KG1 (cell line): ENCODE results near the gene ZNF17.
"Not testable (repeated sequence)": the region's sequence is repeated elsewhere in the genome, so short reads cannot be mapped to it uniquely, and the experiment has no call there.

Experiments used
- DNase-seq: peaks from one replicate; lab custom pipeline; 2025; lab: John Stamatoyannopoulos, UW

Gene ZNF17

GRCh38 chr19:57410877-57411671 is at the start of gene ZNF17:
ZNF17 (plus strand) TSS chr19:57411161; CDS start chr19:57413616, 2,455 bp downstream.
- DNase-seq: peak; percentile 96

GRCh38 chr19:57362419-57362818 is 48.5 kb upstream of the ZNF17 start:
- DNase-seq: no peak

DNA sequence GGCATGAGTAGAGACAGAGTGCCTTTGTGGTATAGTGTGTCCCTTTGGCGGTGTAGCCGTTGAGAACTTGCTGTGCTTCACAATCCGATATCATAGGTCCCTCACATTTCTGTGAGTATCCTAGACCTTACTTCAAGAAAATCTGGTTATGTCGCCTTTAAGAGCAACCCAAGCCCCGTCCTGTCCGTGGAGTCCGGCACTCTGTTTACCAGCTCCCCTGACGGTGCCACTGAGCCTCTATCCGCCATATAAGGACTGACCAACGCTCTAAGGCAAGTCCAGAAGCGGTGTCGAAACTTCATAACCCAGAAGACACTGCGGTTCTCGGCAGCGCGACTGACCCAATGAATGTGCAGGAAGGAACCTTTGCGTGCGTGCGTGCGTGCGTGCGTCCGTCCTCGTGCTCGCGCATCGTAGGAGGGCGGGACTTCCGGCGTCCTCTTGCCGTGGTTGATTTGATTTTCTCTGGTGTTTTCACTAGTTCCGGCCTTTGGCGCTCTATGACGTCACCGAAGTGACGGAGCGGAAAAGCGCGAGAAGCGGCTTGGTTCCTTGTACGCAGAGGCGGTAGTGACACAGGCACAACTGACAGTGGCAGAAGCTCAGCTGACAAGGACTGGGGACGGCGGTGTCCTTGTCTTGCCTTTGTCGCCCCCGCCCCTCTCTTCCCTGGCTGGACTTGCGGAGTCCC is 47.8 kb upstream of the ZNF17 start, which contains the start of the genes TRAPPC2B and ZNF547:
Gene TRAPPC2B, plus strand, starts transcription at position 555 of the 691 bp plus-strand sequence. CDS start 1,283 bp downstream, outside the sequence.
Gene ZNF547, plus strand, starts transcription at position 555 of the 691 bp plus-strand sequence. CDS start 5,005 bp downstream, outside the sequence.
- DNase-seq: peak; percentile 98

- DNase-seq: no peak
Measured at GRCh38 chr19:57363688-57364181, 47.2 kb upstream of the ZNF17 start.

DNA sequence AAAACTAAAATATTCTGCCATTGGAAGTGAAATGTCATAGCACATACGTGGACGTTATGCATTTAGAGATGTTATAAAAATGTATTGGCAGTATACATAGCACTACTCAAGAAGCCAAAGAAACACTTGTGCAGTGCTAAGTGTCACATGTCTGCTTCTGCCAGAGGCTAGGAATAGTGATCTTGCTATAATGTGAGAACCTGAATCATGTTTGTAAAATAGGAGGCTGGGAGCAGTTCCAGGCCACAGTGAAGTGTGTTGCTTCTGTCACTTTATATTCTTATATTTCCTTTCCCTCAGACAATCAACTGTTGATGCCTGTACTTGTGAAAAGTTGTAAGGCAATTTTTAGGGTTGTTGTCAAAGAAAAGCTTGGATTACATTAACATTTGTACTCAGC is 44.2 kb upstream of the ZNF17 start:
- no peak for DNase-seq

- DNase-seq: no peak
Measured at GRCh38 chr19:57374179-57374578, 36.8 kb upstream of the ZNF17 start.

DNA sequence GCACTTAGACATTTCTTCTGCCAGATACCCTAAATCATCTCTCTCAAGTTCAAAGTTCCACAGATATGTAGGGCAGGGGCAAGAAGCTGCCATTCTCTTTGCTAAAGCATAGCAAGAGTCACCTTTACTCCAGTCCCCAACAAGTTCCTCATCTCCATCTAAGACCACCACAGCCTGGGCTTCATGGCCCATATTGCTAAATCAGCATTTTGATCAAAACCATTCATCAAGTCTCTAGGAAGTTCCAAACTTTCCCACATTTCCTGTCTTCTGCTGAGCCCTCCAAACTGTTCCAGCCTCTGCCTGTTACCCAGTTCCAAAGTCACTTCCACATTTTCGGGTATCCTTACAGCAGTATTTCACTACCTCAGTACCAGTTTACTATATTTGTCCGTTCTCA is 36.3 kb upstream of the ZNF17 start:
- not testable (repeated sequence) for DNase-seq

DNA sequence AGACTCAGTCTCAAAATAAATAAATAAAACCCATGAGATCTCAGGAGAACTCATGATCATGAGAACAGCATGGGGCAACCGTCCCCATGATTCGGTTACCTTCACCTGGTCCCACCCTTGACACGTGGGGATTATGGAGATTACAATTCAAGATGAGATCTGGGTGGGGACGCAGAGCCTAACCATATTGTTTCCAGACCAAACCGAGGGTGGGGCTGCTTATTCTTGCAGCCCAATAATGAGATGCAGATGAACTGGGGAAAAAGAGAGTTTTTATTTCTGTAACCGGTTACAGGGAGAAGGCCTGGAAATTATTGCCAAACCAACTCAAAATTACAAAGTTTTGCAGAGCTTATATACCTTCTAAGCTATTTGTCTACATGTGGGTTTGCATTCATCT is 34.8 kb upstream of the ZNF17 start:
- DNase-seq: no peak

DNA sequence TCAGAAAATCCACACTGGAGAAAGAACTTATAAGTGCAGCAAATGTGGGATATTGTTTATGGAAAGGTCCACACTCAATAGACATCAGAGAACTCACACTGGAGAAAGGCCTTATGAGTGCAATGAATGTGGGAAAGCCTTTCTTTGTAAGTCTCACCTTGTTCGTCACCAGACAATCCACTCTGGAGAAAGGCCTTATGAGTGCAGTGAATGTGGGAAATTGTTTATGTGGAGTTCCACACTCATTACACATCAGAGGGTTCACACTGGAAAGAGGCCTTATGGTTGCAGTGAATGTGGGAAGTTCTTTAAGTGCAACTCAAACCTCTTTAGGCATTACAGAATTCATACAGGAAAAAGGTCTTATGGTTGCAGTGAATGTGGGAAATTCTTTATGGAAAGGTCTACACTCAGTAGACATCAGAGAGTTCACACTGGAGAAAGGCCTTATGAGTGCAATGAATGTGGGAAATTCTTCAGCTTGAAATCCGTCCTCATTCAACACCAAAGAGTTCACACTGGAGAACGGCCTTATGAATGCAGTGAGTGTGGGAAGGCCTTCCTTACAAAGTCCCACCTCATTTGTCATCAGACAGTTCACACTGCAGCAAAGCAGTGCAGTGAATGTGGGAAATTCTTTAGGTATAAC is 33.3 kb upstream of the ZNF17 start:
- DNase-seq: no peak

DNA sequence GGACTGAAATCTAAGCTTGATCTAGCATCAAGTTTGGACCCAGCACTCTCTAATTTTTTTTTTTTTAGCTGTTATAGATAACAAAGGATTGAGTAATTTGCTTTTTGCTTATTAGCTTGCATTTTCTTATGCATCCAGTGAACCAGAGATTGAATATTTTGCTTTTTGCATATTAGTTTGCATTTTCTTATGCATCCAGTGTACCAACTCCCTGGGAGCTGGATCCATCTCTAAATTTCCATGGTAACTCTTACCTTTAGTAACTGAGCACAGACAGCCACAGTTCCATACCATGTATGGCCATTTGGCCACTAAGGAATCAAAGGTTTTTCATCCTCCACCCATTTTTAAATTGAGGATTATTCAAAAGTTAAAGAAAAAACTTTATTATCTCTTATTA is 30.0 kb upstream of the ZNF17 start:
- no peak for DNase-seq

DNA sequence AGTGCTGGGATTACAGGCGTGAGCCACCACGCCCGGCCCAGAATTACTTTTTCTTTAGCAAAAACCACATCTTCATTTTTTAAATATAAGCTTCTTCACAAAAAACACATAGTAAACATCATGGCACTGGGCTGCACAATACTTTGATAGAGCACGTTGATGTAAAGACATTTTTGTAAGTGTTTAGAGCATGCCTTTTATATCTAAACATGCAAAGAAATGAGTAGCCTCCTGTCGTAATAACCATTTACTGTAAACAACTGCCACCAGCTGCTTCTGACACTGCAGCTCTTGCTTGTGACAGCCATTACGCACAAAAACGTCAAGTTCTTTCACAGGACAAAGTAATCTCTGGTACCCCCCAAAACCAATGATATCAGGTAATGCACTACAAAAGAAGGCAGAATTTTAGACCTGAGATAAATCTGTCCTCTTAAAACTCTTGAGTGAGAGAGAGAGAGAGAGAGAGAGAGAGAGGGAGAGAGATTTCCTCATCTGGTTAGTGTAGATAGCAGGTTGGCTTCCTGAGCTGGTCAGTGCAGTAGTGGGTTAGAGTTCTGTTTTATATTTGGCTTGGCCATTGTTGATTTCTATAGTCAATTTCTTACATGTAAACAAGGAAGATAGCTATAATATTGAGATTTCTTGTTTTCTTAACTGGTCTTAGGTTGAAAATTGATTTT is 28.0 kb upstream of the ZNF17 start:
- DNase-seq: no peak

- no peak for DNase-seq
Measured at GRCh38 chr19:57389194-57389729, 21.7 kb upstream of the ZNF17 start.

GRCh38 chr19:57389730-57390598 is 21.0 kb upstream of the ZNF17 start, which contains the start of gene ZNF548:
ZNF548 (plus strand) TSS chr19:57389854; CDS start chr19:57390100, 246 bp downstream.
- DNase-seq: peak; percentile 97

DNA sequence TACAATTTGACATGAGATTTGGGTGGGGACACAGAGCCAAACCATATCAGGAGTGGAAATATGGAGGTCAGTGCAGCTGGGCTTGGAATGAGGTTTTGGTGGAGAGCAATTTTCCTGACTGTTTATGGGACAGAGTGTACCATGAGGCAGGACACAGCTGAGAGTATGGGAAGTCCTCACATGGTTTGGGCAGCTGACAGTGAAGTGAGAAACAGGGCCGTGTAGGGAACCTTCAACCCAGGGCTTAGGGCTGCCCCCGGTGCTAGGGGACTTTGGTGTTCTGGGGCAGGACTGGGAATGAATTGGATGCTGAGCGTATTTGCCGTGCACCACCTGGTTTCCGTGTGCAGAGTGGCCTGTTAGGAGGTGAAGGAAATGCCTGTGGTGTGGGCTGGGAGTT is 15.3 kb upstream of the ZNF17 start:
- no peak for DNase-seq

GRCh38 chr19:57398868-57399267 is 12.1 kb upstream of the ZNF17 start:
- DNase-seq: no peak

DNA sequence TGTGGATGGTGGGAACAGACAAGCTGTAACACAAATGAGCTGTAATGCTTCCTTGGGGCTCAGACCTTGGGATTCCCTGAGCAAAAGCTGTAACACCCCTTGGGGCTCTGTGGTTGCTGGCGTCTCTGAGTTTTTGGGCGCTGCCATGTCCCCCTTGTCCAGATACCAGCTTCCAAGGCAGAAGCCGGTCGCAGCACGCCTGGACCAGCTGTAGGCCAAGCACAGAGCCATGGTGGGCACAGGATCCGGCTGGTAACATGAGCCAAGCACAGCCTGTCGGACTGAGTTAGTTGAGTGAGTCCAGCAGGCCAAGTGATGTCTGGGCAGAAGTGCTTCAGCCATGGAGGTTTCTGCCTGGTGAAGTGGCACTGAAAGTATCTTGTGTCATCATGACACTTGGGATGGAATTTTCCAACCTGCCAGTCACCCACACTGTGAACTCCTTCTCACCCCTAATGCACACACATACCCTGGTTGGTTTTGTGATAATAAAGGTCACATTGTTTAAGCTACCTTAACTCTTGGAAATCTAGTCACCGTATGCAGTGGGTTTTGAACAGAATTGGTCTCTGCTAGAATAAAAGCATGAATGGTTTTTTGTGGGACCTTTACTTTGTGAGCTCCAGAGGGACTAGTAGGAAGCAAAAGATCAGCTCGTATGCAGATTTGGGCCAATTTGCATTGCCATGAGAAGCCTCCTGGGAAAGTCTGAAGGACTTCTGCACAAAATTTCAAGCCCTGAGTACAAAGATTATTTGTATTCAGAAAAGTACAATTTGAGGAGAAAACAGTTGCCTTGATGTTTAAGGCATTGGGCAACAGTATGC is 7.0 kb upstream of the ZNF17 start:
- no peak for DNase-seq

DNA sequence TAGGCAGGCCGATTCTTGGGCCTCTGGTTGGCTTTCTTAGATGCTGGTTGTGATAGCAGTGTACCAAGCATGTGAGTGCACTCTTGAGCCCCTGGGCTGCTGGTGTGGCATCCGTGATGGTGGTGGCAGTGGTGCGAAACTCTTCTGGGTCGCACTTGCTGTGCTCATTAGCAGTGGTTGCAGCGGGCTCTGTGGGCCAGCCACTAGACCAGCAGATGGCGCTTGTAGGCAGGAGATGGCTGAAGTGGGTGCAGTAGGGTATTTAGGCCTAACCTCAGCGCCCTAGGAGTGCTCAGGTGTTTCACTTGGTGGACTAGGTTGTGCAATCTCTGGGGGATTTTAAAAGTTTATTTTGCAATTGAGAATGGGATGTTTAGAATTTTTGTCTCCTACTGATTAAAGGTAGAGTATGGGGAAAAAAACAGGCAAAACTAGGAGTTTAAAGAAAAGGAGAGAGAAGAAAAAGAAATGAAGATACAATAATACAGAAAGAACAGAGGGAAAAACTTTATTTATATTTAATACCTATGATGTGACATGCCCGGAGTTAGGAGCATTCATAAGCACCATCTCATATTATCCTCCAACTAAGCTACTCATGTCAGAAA is 4.3 kb upstream of the ZNF17 start:
- DNase-seq: peak; percentile 76

- no peak for DNase-seq
Measured at GRCh38 chr19:57419439-57419838, 8.5 kb downstream of the ZNF17 start.

- DNase-seq: no peak
Measured at GRCh38 chr19:57421037-57421436, 10.1 kb downstream of the ZNF17 start.
